Activated naive CD4-positive, alpha-beta T cell treated with anti-CD3 and anti-CD28 coated beads, Interleukin-2, amount 10 ng/mL, durations not matched to agents 7 days and 5 days (primary cell): ENCODE measurements around the gene LILRB5.
"Not testable (repeated sequence)": the region's sequence is repeated elsewhere in the genome, so short reads cannot be mapped to it uniquely, and the experiment has no call there.

Experiments
- CTCF ChIA-PET: fragments of 350-600 bp; sonication (Branson Sonifier 250); formaldehyde crosslinking; loops from one replicate; lab custom pipeline; 2021; ENCODE audit warnings: antibody characterized with exemption; lab: Charles Lee
- DNase-seq: peaks from one replicate; pipeline ENCODE4 v3.0.0-alpha.2; 2020
- H3K27ac Mint-ChIP-seq: one replicate; pipeline ENCODE4 v1.8.0; 2021; ENCODE audit warnings: mild to moderate bottlenecking, moderate library complexity, mixed read lengths
- H3K27me3 Mint-ChIP-seq: one replicate; pipeline ENCODE4 v1.8.0; 2021; ENCODE audit warnings: mild to moderate bottlenecking, mixed read lengths
- H3K36me3 Mint-ChIP-seq: one replicate; pipeline ENCODE4 v1.8.0; 2021; ENCODE audit warnings: mixed read lengths
- H3K4me1 Mint-ChIP-seq: one replicate; pipeline ENCODE4 v1.8.0; 2021; ENCODE audit warnings: mixed read lengths
- H3K4me3 Mint-ChIP-seq: one replicate; pipeline ENCODE4 v1.8.0; 2021; ENCODE audit warnings: mild to moderate bottlenecking, moderate library complexity, mixed read lengths
- H3K9me3 Mint-ChIP-seq: one replicate; pipeline ENCODE4 v1.8.0; 2021; ENCODE audit warnings: mixed read lengths

Gene LILRB5

GRCh38 chr19:54243809-54244208 is 13.3 kb downstream of the LILRB5 start:
- CTCF ChIA-PET, H3K27ac Mint-ChIP-seq, DNase-seq, H3K36me3 Mint-ChIP-seq, H3K9me3 Mint-ChIP-seq, H3K4me3 Mint-ChIP-seq: not testable (repeated sequence)
- Mint-ChIP-seq H3K27me3 (peaks cover 46% of the 10 kb centered on the region), H3K4me1 (peaks cover 15% of the 10 kb centered on the region)

GRCh38 chr19:54242646-54243045 is 14.4 kb downstream of the LILRB5 start, which contains the start of gene LILRA6:
Gene LILRA6, minus strand, starts transcription at chr19:54242790.
- H3K9me3 Mint-ChIP-seq, H3K36me3 Mint-ChIP-seq, H3K4me1 Mint-ChIP-seq, H3K27ac Mint-ChIP-seq, H3K4me3 Mint-ChIP-seq, CTCF ChIA-PET, DNase-seq: not testable (repeated sequence)
- peaks cover 42% of the 10 kb centered on the region for H3K27me3 Mint-ChIP-seq

- H3K4me1 Mint-ChIP-seq, H3K9me3 Mint-ChIP-seq, H3K4me3 Mint-ChIP-seq, DNase-seq, CTCF ChIA-PET, H3K27ac Mint-ChIP-seq, H3K36me3 Mint-ChIP-seq: not testable (repeated sequence)
- peaks cover 39% of the 10 kb centered on the region for H3K27me3 Mint-ChIP-seq
Measured at GRCh38 chr19:54242234-54242633, 14.8 kb downstream of the LILRB5 start.

GRCh38 chr19:54240372-54241336 is 16.4 kb downstream of the LILRB5 start:
- CTCF ChIA-PET, H3K4me1 Mint-ChIP-seq, DNase-seq, H3K27ac Mint-ChIP-seq, H3K36me3 Mint-ChIP-seq, H3K4me3 Mint-ChIP-seq, H3K9me3 Mint-ChIP-seq: not testable (repeated sequence)
- H3K27me3 Mint-ChIP-seq, result peaks cover 44% of the 10 kb centered on the region

GRCh38 chr19:54239491-54240371 is 17.3 kb downstream of the LILRB5 start:
- H3K4me1 Mint-ChIP-seq, DNase-seq, H3K4me3 Mint-ChIP-seq, H3K9me3 Mint-ChIP-seq, H3K36me3 Mint-ChIP-seq, CTCF ChIA-PET, H3K27ac Mint-ChIP-seq: not testable (repeated sequence)
- H3K27me3 Mint-ChIP-seq, result peaks cover 44% of the 10 kb centered on the region

- no peak for DNase-seq
- H3K27me3 Mint-ChIP-seq, result peaks cover 63% of the 10 kb centered on the region
- no peaks in the 10 kb centered on the region for H3K9me3 Mint-ChIP-seq
- H3K36me3 Mint-ChIP-seq, result no peaks in the 10 kb centered on the region
- H3K4me3 Mint-ChIP-seq, result no peak overlapping the region
- H3K27ac Mint-ChIP-seq, result no peak overlapping the region
- H3K4me1 Mint-ChIP-seq, result peaks cover 3% of the 10 kb centered on the region
- CTCF ChIA-PET, result interaction anchor here (0.5 to 1.7 kb wide), 3 partner anchors 10 to 64 kb away, joined by 3 to 7 read pairs (median 5); no protein-coding TSS in a partner anchor
Measured at GRCh38 chr19:54233941-54234340, 23.1 kb downstream of the LILRB5 start.

- Mint-ChIP-seq H3K4me3 (no peak overlapping the region), H3K4me1 (peaks cover 3% of the 10 kb centered on the region), H3K27ac (no peak overlapping the region), H3K9me3 (no peaks in the 10 kb centered on the region), H3K27me3 (peaks cover 56% of the 10 kb centered on the region), H3K36me3 (no peaks in the 10 kb centered on the region)
- peak; percentile 90 for DNase-seq
- CTCF ChIA-PET, result interaction anchor here (0.6 to 2.0 kb wide), 6 partner anchors 44 to 160 kb away, joined by 3 to 11 read pairs (median 4); no protein-coding TSS in a partner anchor
Measured at GRCh38 chr19:54231077-54231931, 25.8 kb downstream of the LILRB5 start.

GRCh38 chr19:54230031-54230430 is 27.0 kb downstream of the LILRB5 start:
- no peak for DNase-seq
- Mint-ChIP-seq H3K27ac (no peak overlapping the region), H3K36me3 (no peaks in the 10 kb centered on the region), H3K9me3 (no peaks in the 10 kb centered on the region), H3K27me3 (peaks cover 48% of the 10 kb centered on the region), H3K4me1 (peaks cover 3% of the 10 kb centered on the region), H3K4me3 (no peak overlapping the region)
- CTCF ChIA-PET, result interaction anchor here (0.7 kb wide), 1 partner anchor 65 kb away, joined by 3 read pairs; no protein-coding TSS in a partner anchor

GRCh38 chr19:54229146-54229545 is 27.9 kb downstream of the LILRB5 start:
- Mint-ChIP-seq H3K4me1 (peaks cover 3% of the 10 kb centered on the region), H3K4me3 (no peak overlapping the region), H3K9me3 (no peaks in the 10 kb centered on the region), H3K27ac (no peak overlapping the region), H3K36me3 (no peaks in the 10 kb centered on the region), H3K27me3 (peaks cover 45% of the 10 kb centered on the region)
- no peak for DNase-seq
- CTCF ChIA-PET, result interaction anchor here (0.8 to 0.9 kb wide), 2 partner anchors 11 to 37 kb away, joined by 3 to 5 read pairs; no protein-coding TSS in a partner anchor

- H3K27ac Mint-ChIP-seq, CTCF ChIA-PET, DNase-seq, H3K4me3 Mint-ChIP-seq, H3K36me3 Mint-ChIP-seq, H3K9me3 Mint-ChIP-seq: not testable (repeated sequence)
- peaks cover 16% of the 10 kb centered on the region for H3K4me1 Mint-ChIP-seq
- H3K27me3 Mint-ChIP-seq, result peaks cover 30% of the 10 kb centered on the region
Measured at GRCh38 chr19:54224619-54225018, 32.5 kb downstream of the LILRB5 start.

GRCh38 chr19:54223937-54224281 is 33.2 kb downstream of the LILRB5 start:
- not testable (repeated sequence) for H3K9me3 Mint-ChIP-seq, DNase-seq, H3K27ac Mint-ChIP-seq, H3K4me3 Mint-ChIP-seq, H3K36me3 Mint-ChIP-seq
- CTCF ChIA-PET, result interaction anchor here (0.7 kb wide), 1 partner anchor 10 kb away, joined by 3 read pairs; no protein-coding TSS in a partner anchor
- peaks cover 16% of the 10 kb centered on the region for H3K4me1 Mint-ChIP-seq
- peaks cover 23% of the 10 kb centered on the region for H3K27me3 Mint-ChIP-seq

GRCh38 chr19:54223277-54223936 is 33.7 kb downstream of the LILRB5 start:
- H3K27me3 Mint-ChIP-seq, result peaks cover 18% of the 10 kb centered on the region
- H3K27ac Mint-ChIP-seq, H3K36me3 Mint-ChIP-seq, DNase-seq, H3K9me3 Mint-ChIP-seq: not testable (repeated sequence)
- peaks cover 16% of the 10 kb centered on the region for H3K4me1 Mint-ChIP-seq
- CTCF ChIA-PET, result interaction anchor here (0.7 kb wide), 1 partner anchor 11 kb away, joined by 3 read pairs; no protein-coding TSS in a partner anchor
- H3K4me3 Mint-ChIP-seq, result peak overlapping the region; percentile 10
